Mesothelial cell of epicardium (in vitro differentiated cells): Measurements from ENCODE around the gene RAD51B. TPM values are rescaled to one million over a fixed set of nuclear protein-coding genes. Genes with fewer than 3 reads are reported as not detected.

ENCODE experiments used
- DNase-seq, 2 experiments: peaks; one replicate each; pipeline ENCODE4 v3.0.0; 2021; ENCODE audit warnings: low spot score in 2 of 2; ENCODE audit not compliant: unreplicated experiment in 2 of 2
- H3K27ac Mint-ChIP-seq: 2 replicates; pipeline ENCODE4 v1.8.0; 2021; ENCODE audit warnings: mixed read lengths
- H3K27me3 Mint-ChIP-seq: 2 replicates; pipeline ENCODE4 v1.8.0; 2021; ENCODE audit warnings: low read depth, mixed read lengths
- H3K36me3 Mint-ChIP-seq: 2 replicates; pipeline ENCODE4 v1.8.0; 2021; ENCODE audit warnings: mixed read lengths
- H3K4me1 Mint-ChIP-seq: 2 replicates; pipeline ENCODE4 v1.8.0; 2021; ENCODE audit warnings: mixed read lengths
- H3K4me3 Mint-ChIP-seq: 2 replicates; pipeline ENCODE4 v1.8.0; 2021; ENCODE audit warnings: mild to moderate bottlenecking, moderate library complexity, mixed read lengths
- H3K9me3 Mint-ChIP-seq: 2 replicates; pipeline ENCODE4 v1.8.0; 2021; ENCODE audit warnings: mixed read lengths
- CTCF ChIP-seq: fragments of 200-600 bp; sonication (generic); IDR thresholded peaks from one replicate; pipeline ENCODE4 v1.5.0; 2021; ENCODE audit warnings: antibody characterized with exemption; ENCODE audit not compliant: unreplicated experiment
- total RNA-seq: library from RNA; stranded (reverse); gene quantifications from 3 replicates; pipeline ENCODE4 v1.2.1, GENCODE V29; 2021

The RAD51B gene
- total RNA-seq, 1 donor from 2014 or later, result 34.7 TPM

- no peak for DNase-seq
- no peaks in the 10 kb centered on the region for H3K36me3 Mint-ChIP-seq
- TF ChIP-seq CTCF, result no peak
- H3K27ac Mint-ChIP-seq, result no peak overlapping the region
- no peaks in the 10 kb centered on the region for H3K27me3 Mint-ChIP-seq
- peaks cover 5% of the 10 kb centered on the region for H3K9me3 Mint-ChIP-seq
- no peak overlapping the region for H3K4me3 Mint-ChIP-seq
- H3K4me1 Mint-ChIP-seq, result peaks cover 52% of the 10 kb centered on the region
These were observed 643.7 kb downstream of the RAD51B start for GRCh38 chr14:68463299-68463698.

- no peak for DNase-seq
- Mint-ChIP-seq H3K27ac (peak overlapping the region; percentile 68), H3K36me3 (no peaks in the 10 kb centered on the region), H3K4me1 (peaks cover 51% of the 10 kb centered on the region), H3K27me3 (no peaks in the 10 kb centered on the region), H3K9me3 (peaks cover 5% of the 10 kb centered on the region), H3K4me3 (no peak overlapping the region)
- no peak for TF ChIP-seq CTCF
These were observed 644.3 kb downstream of the RAD51B start for GRCh38 chr14:68463705-68464374.

- no peaks in the 10 kb centered on the region for H3K36me3 Mint-ChIP-seq
- TF ChIP-seq CTCF, result no peak
- no peaks in the 10 kb centered on the region for H3K27me3 Mint-ChIP-seq
- H3K27ac Mint-ChIP-seq, result peak overlapping the region; percentile 68
- peaks cover 5% of the 10 kb centered on the region for H3K9me3 Mint-ChIP-seq
- no peak for DNase-seq
- no peak overlapping the region for H3K4me3 Mint-ChIP-seq
- peaks cover 49% of the 10 kb centered on the region for H3K4me1 Mint-ChIP-seq
These were observed 645.1 kb downstream of the RAD51B start for GRCh38 chr14:68464711-68465110.

GRCh38 chr14:68466491-68466977, 647.0 kb downstream of the RAD51B start:
- Mint-ChIP-seq H3K36me3 (no peaks in the 10 kb centered on the region), H3K4me1 (peaks cover 51% of the 10 kb centered on the region), H3K27me3 (no peaks in the 10 kb centered on the region), H3K27ac (peak overlapping the region; percentile 95), H3K4me3 (no peak overlapping the region), H3K9me3 (peaks cover 5% of the 10 kb centered on the region)
- no peak for TF ChIP-seq CTCF
- no peak for DNase-seq

- peaks cover 5% of the 10 kb centered on the region for H3K9me3 Mint-ChIP-seq
- H3K27ac Mint-ChIP-seq, result peak overlapping the region; percentile 3
- no peak for DNase-seq
- no peak for TF ChIP-seq CTCF
- no peak overlapping the region for H3K4me3 Mint-ChIP-seq
- peaks cover 52% of the 10 kb centered on the region for H3K4me1 Mint-ChIP-seq
- H3K36me3 Mint-ChIP-seq, result no peaks in the 10 kb centered on the region
- H3K27me3 Mint-ChIP-seq, result no peaks in the 10 kb centered on the region
These were observed 647.8 kb downstream of the RAD51B start for GRCh38 chr14:68467425-68467824.
